NCI-H1436 (cell line): ENCODE measurements around the gene CACNB1.

Source experiments
- DNase-seq: peaks from one replicate; lab custom pipeline; 2025; lab: John Stamatoyannopoulos, UW

Gene CACNB1

GRCh38 chr17:39200957-39201510 lies 3.6 kb upstream of the CACNB1 start:
- DNase-seq = no peak

- peak; percentile 92 for DNase-seq
Observed at GRCh38 chr17:39200070-39200879, 2.8 kb upstream of the CACNB1 start, which contains the start of gene RPL19. RPL19 (plus strand) TSS chr17:39200283; CDS start chr17:39200345, 62 bp downstream.

GRCh38 chr17:39199820-39200069 lies 2.3 kb upstream of the CACNB1 start:
- DNase-seq = peak; percentile 96

GRCh38 chr17:39198186-39198566 lies 707 bp upstream of the CACNB1 start:
- no peak for DNase-seq

GRCh38 chr17:39196808-39197291 lies 619 bp downstream of the CACNB1 start:
- DNase-seq = peak; percentile 40

GRCh38 chr17:39196241-39196807 lies 1.1 kb downstream of the CACNB1 start:
- DNase-seq = no peak

GRCh38 chr17:39195568-39196160 lies 1.8 kb downstream of the CACNB1 start:
- no peak for DNase-seq

- no peak for DNase-seq
Observed at GRCh38 chr17:39194985-39195524, 2.4 kb downstream of the CACNB1 start.

- DNase-seq = no peak
Observed at GRCh38 chr17:39194089-39194984, 3.1 kb downstream of the CACNB1 start.

GRCh38 chr17:39193346-39193745 lies 4.1 kb downstream of the CACNB1 start:
- no peak for DNase-seq

GRCh38 chr17:39192901-39193300 lies 4.6 kb downstream of the CACNB1 start:
- DNase-seq = no peak

GRCh38 chr17:39191750-39192510 lies 5.5 kb downstream of the CACNB1 start:
- DNase-seq = no peak

GRCh38 chr17:39187152-39187830 lies 10.2 kb downstream of the CACNB1 start:
- no peak for DNase-seq

GRCh38 chr17:39186481-39187002 lies 10.9 kb downstream of the CACNB1 start:
- DNase-seq = no peak

- DNase-seq = no peak
Observed at GRCh38 chr17:39183720-39184119, 13.7 kb downstream of the CACNB1 start.

GRCh38 chr17:39183045-39183444 lies 14.4 kb downstream of the CACNB1 start:
- DNase-seq = no peak

GRCh38 chr17:39181303-39181702 lies 16.2 kb downstream of the CACNB1 start:
- DNase-seq = no peak

- DNase-seq = peak; percentile 17
Observed at GRCh38 chr17:39178536-39178935, 18.9 kb downstream of the CACNB1 start.

- no peak for DNase-seq
Observed at GRCh38 chr17:39177256-39177655, 20.2 kb downstream of the CACNB1 start.

- DNase-seq = no peak
Observed at GRCh38 chr17:39175695-39176093, 21.8 kb downstream of the CACNB1 start.
